WTC11 (cell line): ENCODE results near the gene WAC.

Experiments used
- CTCF ChIP-seq: fragments of 200-600 bp; IDR thresholded peaks from 2 replicates; pipeline ENCODE4 v1.8.0; 2022; ENCODE audit warnings: antibody characterized with exemption
- E2F5 ChIP-seq: sonication (generic); formaldehyde crosslinking; IDR thresholded peaks from 2 replicates; pipeline ENCODE4 v1.8.1; 2022; ENCODE audit warnings: mild to moderate bottlenecking, moderate library complexity, missing genetic modification reagents
- IRF2 ChIP-seq: sonication (generic); formaldehyde crosslinking; IDR thresholded peaks from 2 replicates; pipeline ENCODE4 v1.8.0; 2022; ENCODE audit warnings: low read depth, missing genetic modification reagents, borderline replicate concordance
- TCF7 ChIP-seq: sonication (generic); formaldehyde crosslinking; IDR thresholded peaks from 2 replicates; pipeline ENCODE4 v1.8.0; 2022; ENCODE audit warnings: mild to moderate bottlenecking, low read depth, missing genetic modification reagents, moderate library complexity
- ZBTB43 ChIP-seq: sonication (generic); formaldehyde crosslinking; IDR thresholded peaks from 2 replicates; pipeline ENCODE4 v1.8.1; 2023; ENCODE audit warnings: mild to moderate bottlenecking, missing genetic modification reagents

- TF ChIP-seq IRF2 (CRISPR knock-in tag), result no peak
- no peak for TF ChIP-seq E2F5 (CRISPR knock-in tag)
- no peak for TF ChIP-seq CTCF
- no peak for TF ChIP-seq ZBTB43 (CRISPR knock-in tag)
- no peak for TF ChIP-seq TCF7
These were observed 36.4 kb upstream of the WAC start for GRCh38 chr10:28496481-28496961.
